HG03521 (cell line): ENCODE data around the gene ALOX15.
"Not testable (repeated sequence)": the region's sequence is repeated elsewhere in the genome, so short reads cannot be mapped to it uniquely, and the experiment has no call there.

Experiments
- ATAC-seq: cut with Tn5 transposase; IDR thresholded peaks from one replicate; pipeline ENCODE4 v1.9.1; 2021; ENCODE audit warnings: mild to moderate bottlenecking, moderate library complexity; ENCODE audit not compliant: unreplicated experiment

ALOX15 gene

GRCh38 chr17:4620531-4621101 lies 20.9 kb downstream of the ALOX15 start:
- ATAC-seq: no peak

GRCh38 chr17:4617590-4618351 lies 23.7 kb downstream of the ALOX15 start:
- no peak for ATAC-seq

- no peak for ATAC-seq
Measured at GRCh38 chr17:4617090-4617489, 24.4 kb downstream of the ALOX15 start.

GRCh38 chr17:4616476-4616875 lies 25.0 kb downstream of the ALOX15 start:
- ATAC-seq: no peak

- ATAC-seq: no peak
Measured at GRCh38 chr17:4610656-4611055, 30.8 kb downstream of the ALOX15 start.

- no peak for ATAC-seq
Measured at GRCh38 chr17:4610162-4610561, 31.3 kb downstream of the ALOX15 start.

- no peak for ATAC-seq
Measured at GRCh38 chr17:4609761-4610160, 31.7 kb downstream of the ALOX15 start.

GRCh38 chr17:4607773-4608187 lies 33.7 kb downstream of the ALOX15 start:
- ATAC-seq: no peak

GRCh38 chr17:4607261-4607741 lies 34.2 kb downstream of the ALOX15 start:
- no peak for ATAC-seq

GRCh38 chr17:4605826-4606225 lies 35.7 kb downstream of the ALOX15 start:
- no peak for ATAC-seq

GRCh38 chr17:4604736-4605135 lies 36.7 kb downstream of the ALOX15 start:
- not testable (repeated sequence) for ATAC-seq

- ATAC-seq: no peak
Measured at GRCh38 chr17:4604111-4604644, 37.3 kb downstream of the ALOX15 start.

GRCh38 chr17:4602041-4602440 lies 39.4 kb downstream of the ALOX15 start:
- no peak for ATAC-seq

- no peak for ATAC-seq
Measured at GRCh38 chr17:4601326-4601725, 40.2 kb downstream of the ALOX15 start.

GRCh38 chr17:4600563-4600962 lies 40.9 kb downstream of the ALOX15 start:
- no peak for ATAC-seq

- no peak for ATAC-seq
Measured at GRCh38 chr17:4599505-4600281, 41.8 kb downstream of the ALOX15 start.

GRCh38 chr17:4598776-4599504 lies 42.5 kb downstream of the ALOX15 start:
- ATAC-seq: no peak

GRCh38 chr17:4597975-4598374 lies 43.5 kb downstream of the ALOX15 start:
- no peak for ATAC-seq

- ATAC-seq: no peak
Measured at GRCh38 chr17:4596636-4597380, 44.7 kb downstream of the ALOX15 start.
